ENCODE data around the gene CD99L2.

The CD99L2 gene

DNA sequence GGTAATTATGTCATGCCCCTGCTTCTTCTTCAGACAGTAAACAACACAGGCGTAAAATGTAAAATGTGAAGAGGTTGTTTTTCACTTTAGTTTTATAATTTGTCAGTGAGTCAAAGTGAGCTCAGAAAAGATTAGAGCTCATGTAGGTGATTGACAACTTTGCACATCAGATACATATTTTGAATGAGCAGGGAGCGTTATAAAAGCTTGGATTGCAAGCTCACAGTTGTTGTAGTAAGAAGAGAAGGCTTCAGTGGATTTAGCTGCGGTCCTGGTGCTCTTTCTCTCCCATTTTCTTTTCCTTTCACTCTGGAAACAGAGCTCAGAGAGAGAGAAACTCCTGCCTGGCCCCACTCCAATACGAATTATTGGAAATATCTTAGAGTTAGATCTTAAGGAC lies 178.8 kb downstream of the CD99L2 start:
- TF ChIP-seq ELF4 (IDR thresholded peaks at IDR 0.05) (no peak), L3MBTL2 (conservative IDR thresholded peaks at IDR 0.05) (no peak), TARDBP (IDR thresholded peaks at IDR 0.05) (no peak), HDGF (IDR thresholded peaks at IDR 0.05; ENCODE audit: borderline replicate concordance) (no peak), LEF1 (IDR thresholded peaks at IDR 0.05; ENCODE audit: borderline replicate concordance) (no peak), FOXA1 (IDR thresholded peaks at IDR 0.05) (no peak), BHLHE40 (IDR thresholded peaks at IDR 0.05; ENCODE audit: borderline replicate concordance) (no peak)
- TF ChIP-seq, protein P1, sequence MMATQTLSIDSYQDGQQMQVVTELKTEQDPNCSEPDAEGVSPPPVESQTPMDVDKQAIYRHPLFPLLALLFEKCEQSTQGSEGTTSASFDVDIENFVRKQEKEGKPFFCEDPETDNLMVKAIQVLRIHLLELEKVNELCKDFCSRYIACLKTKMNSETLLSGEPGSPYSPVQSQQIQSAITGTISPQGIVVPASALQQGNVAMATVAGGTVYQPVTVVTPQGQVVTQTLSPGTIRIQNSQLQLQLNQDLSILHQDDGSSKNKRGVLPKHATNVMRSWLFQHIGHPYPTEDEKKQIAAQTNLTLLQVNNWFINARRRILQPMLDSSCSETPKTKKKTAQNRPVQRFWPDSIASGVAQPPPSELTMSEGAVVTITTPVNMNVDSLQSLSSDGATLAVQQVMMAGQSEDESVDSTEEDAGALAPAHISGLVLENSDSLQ (IDR thresholded peaks at IDR 0.05) = no peak
- no peak for DNase-seq (ENCODE audit: extremely low spot score)
- CTCF ChIA-PET = no interaction called here
- POLR2A ChIA-PET = no interaction called here
